Raji (cell line): ENCODE results near the gene EXT2.

Experiments
- POLR2A ChIP-seq: IDR thresholded peaks from 2 replicates; pipeline ENCODE4 v1.6.1; 2011; ENCODE audit warnings: low read depth, low read length, control low read depth; ENCODE audit not compliant: insufficient read depth

Gene EXT2

DNA sequence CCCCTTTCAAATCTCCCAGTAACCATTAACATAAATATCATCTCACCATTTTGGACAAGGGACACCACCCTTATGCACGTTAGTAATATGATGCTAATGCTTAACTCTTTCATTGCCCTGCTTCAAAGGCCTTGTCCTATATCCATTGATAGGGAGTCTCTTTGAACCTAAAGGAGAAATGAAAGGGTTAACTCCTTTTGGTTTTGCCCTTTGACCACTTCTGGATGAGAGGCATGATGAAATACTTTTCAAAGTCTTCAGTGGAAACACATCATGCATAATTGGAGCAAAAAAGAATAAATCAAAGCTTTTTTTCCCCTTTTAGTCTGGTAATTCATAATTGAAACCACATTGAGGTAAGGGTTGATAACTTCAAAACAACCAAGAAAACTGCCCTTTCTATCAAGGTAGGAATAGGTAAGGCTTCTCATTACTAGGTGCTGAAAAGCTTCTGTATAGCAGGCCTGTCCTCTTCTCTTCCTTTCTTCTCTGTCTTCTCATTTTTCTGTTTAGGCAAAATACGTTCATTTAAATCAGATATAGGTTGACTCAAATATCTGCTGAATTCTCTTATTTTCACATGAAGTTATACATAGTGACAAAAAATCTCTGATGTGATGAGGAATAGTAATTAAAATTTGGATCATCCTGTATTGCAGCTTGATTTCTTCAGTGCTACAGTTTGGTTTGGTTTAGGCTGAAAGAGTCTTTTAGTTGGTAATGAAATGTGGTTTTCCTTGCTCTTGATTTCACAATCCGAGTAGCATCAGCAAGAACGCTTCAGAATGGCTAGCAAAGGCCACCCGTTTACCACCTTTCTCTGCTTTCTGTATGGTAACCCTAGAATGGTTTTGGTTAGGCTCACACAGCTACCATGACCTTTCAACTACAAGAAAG, 94.8 kb downstream of the EXT2 start:
- no peak for TF ChIP-seq POLR2A

GRCh38 chr11:44190883-44191230, 95.4 kb downstream of the EXT2 start:
- TF ChIP-seq POLR2A: no peak

GRCh38 chr11:44191322-44192016, 96.0 kb downstream of the EXT2 start:
- TF ChIP-seq POLR2A: no peak

- TF ChIP-seq POLR2A: no peak
These were observed 96.5 kb downstream of the EXT2 start for GRCh38 chr11:44192017-44192385.

GRCh38 chr11:44192462-44193100, 97.1 kb downstream of the EXT2 start:
- no peak for TF ChIP-seq POLR2A

GRCh38 chr11:44193856-44194255, 98.4 kb downstream of the EXT2 start:
- no peak for TF ChIP-seq POLR2A

GRCh38 chr11:44198146-44198724, 102.8 kb downstream of the EXT2 start:
- TF ChIP-seq POLR2A: no peak

- TF ChIP-seq POLR2A: no peak
These were observed 103.8 kb downstream of the EXT2 start for GRCh38 chr11:44199298-44199697.

GRCh38 chr11:44199816-44200215, 104.3 kb downstream of the EXT2 start:
- no peak for TF ChIP-seq POLR2A

- no peak for TF ChIP-seq POLR2A
These were observed 108.0 kb downstream of the EXT2 start for GRCh38 chr11:44203270-44204043.

DNA sequence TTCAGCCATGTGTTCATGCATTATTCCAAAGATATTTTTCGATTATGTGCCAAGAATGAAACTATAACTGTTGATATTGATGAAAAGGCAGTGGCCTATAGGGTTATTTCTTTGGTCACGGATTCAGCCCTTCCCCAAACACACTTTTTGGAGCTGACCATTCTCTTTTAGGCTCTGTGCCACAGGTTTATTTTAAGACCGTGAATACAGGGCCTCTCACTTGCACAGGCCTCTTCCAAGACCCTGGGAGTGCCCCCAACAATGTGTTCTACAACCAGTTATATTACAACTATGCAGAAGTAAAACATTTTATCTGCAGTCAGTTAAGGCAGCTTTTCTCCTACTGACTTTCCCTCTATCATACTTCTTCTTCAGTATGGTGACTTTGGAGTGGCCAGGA, 109.9 kb downstream of the EXT2 start:
- TF ChIP-seq POLR2A: no peak

GRCh38 chr11:44205836-44206235, 110.4 kb downstream of the EXT2 start:
- TF ChIP-seq POLR2A: no peak

DNA sequence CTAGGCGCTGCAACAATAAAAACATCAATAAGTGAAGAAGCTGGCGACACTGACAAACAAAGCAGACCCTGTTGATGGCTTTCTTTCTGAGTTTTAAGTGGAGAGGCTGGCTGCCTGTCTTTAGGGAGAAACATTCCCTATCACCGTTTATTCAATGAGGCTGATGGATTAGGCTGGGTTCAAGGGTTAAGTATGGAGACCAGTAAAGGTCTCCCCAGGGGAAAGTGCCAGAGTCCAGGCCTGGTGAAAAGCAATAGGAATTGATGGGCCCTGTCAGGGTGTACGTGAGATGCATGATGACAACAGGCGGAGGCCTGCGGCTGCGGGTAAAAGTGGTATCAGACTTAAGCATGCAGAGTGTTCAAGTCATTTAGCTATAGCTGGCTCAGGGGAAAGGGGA, 111.8 kb downstream of the EXT2 start:
- no peak for TF ChIP-seq POLR2A

GRCh38 chr11:44208976-44209603, 113.6 kb downstream of the EXT2 start:
- TF ChIP-seq POLR2A: no peak
